Endothelial cell of umbilical vein (primary cell): ENCODE data around the gene APBA2. TPM values are rescaled to one million over a fixed set of nuclear protein-coding genes. Genes with fewer than 3 reads are reported as not detected.

Source experiments
- BruUV-seq: library from RNA; stranded (reverse); fragments of 400-500 nt; replicated peaks from 2 replicates; lab custom pipeline; 2021; lab: Mats Ljungman, UMichigan
- CTCF ChIA-PET: fragments of 300-600, 350-600 bp; sonication (Branson Sonifier 250); formaldehyde crosslinking; loops from one replicate; lab custom pipeline; 2021; ENCODE audit warnings: antibody characterized with exemption, inconsistent platforms; lab: Charles Lee
- POLR2A ChIA-PET: fragments of 300-600, 350-600 bp; sonication (Branson Sonifier 250); formaldehyde crosslinking; loops from one replicate; lab custom pipeline; 2021; ENCODE audit warnings: antibody characterized with exemption, inconsistent platforms; lab: Charles Lee
- DNase-seq: peaks from one replicate; pipeline ENCODE4 v3.0.0-alpha.2; 2011; ENCODE audit warnings: low read depth, low spot score
- FAIRE-seq: peaks from 2 replicates; lab custom pipeline; 2011; peaks lifted over from hg19 to GRCh38; lab: Jason Lieb, UNC
- H2AFZ ChIP-seq: 2 replicates; pipeline ENCODE4 v1.6.0; 2012; ENCODE audit warnings: low read depth, low read length, control low read depth, inconsistent platforms
- H3K27ac ChIP-seq: 2 replicates; pipeline ENCODE4 v1.5.1; 2011; ENCODE audit warnings: low read depth, mild to moderate bottlenecking, control low read depth, low read length, moderate library complexity; ENCODE audit not compliant: insufficient read depth
- H3K27me3 ChIP-seq, 2 experiments: 2 replicates each; pipeline versions ENCODE4 v1.6.0 to v1.6.1; 2011; ENCODE audit warnings: low read length in 2 of 2, mixed read lengths in 1 of 2; ENCODE audit not compliant: control insufficient read depth in 2 of 2, insufficient read depth in 2 of 2
- H3K36me3 ChIP-seq, 2 experiments: 2 replicates in 1 of 2; 3 replicates in 1 of 2; pipeline ENCODE4 v1.5.1; 2011; ENCODE audit warnings: low read length in 2 of 2, mild to moderate bottlenecking in 1 of 2, moderate library complexity in 1 of 2; ENCODE audit not compliant: control insufficient read depth in 2 of 2, insufficient read depth in 2 of 2; ENCODE audit errors: extremely low read depth in 1 of 2
- H3K4me1 ChIP-seq: 3 replicates; pipeline ENCODE4 v1.5.1; 2011; ENCODE audit warnings: mild to moderate bottlenecking, low read length; ENCODE audit not compliant: control insufficient read depth, insufficient read depth; ENCODE audit errors: extremely low read depth
- H3K4me2 ChIP-seq: 2 replicates; pipeline ENCODE4 v1.6.1; 2011; ENCODE audit warnings: low read length, control low read depth, mixed read lengths; ENCODE audit not compliant: insufficient read depth
- H3K4me3 ChIP-seq, 3 experiments: fragments of 200-600 bp in 1 of 3; sonication (generic), shearing (Covaris generic) in 1 of 3; replicated peaks in 1 of 3; 2 replicates each; pipeline ENCODE4 v1.5.1; 2011 to 2016; ENCODE audit warnings: control low read depth in 3 of 3, low read length in 3 of 3, mild to moderate bottlenecking in 2 of 3, inconsistent platforms in 1 of 3, low read depth in 1 of 3, moderate library complexity in 1 of 3; ENCODE audit not compliant: insufficient read depth in 1 of 3
- H3K79me2 ChIP-seq: 2 replicates; pipeline ENCODE4 v1.6.0; 2012; ENCODE audit warnings: low read length, inconsistent platforms; ENCODE audit not compliant: control insufficient read depth, insufficient read depth
- H3K9ac ChIP-seq: replicated peaks from 2 replicates; pipeline ENCODE3; 2011; ENCODE audit warnings: low read length, control low read depth; ENCODE audit not compliant: insufficient read depth; ENCODE audit errors: extremely low read depth
- H3K9me1 ChIP-seq: replicated peaks from 3 replicates; pipeline ENCODE4 v1.6.0; 2011; ENCODE audit warnings: mild to moderate bottlenecking, low read length; ENCODE audit not compliant: control insufficient read depth, insufficient read depth; ENCODE audit errors: extremely low read depth
- H3K9me3 ChIP-seq: replicated peaks from 2 replicates; pipeline ENCODE4 v1.5.1; 2012; ENCODE audit warnings: low read length, inconsistent platforms; ENCODE audit not compliant: control insufficient read depth, insufficient read depth
- H4K20me1 ChIP-seq: replicated peaks from 2 replicates; pipeline ENCODE3; 2011; ENCODE audit warnings: mild to moderate bottlenecking, low read length; ENCODE audit not compliant: control insufficient read depth, insufficient read depth; ENCODE audit errors: extremely low read depth
- CTCF ChIP-seq, 2 donors: IDR thresholded peaks; 1 replicate in 1 of 2; 2 replicates in 1 of 2; pipeline ENCODE4 v1.5.1; 2011; ENCODE audit warnings: low read length in 2 of 2, mild to moderate bottlenecking in 2 of 2, moderate library complexity in 2 of 2, control low read depth in 1 of 2, inconsistent platforms in 1 of 2, low read depth in 1 of 2; ENCODE audit not compliant: insufficient read depth in 1 of 2; ENCODE audit errors: extremely low read depth in 1 of 2
- EZH2 ChIP-seq: IDR thresholded peaks from 2 replicates; pipeline ENCODE4 v1.6.1; 2012; ENCODE audit warnings: borderline replicate concordance, low read depth, mild to moderate bottlenecking, moderate library complexity, low read length, inconsistent platforms; ENCODE audit not compliant: severe bottlenecking
- FOS ChIP-seq: IDR thresholded peaks from 2 replicates; pipeline ENCODE4 v1.6.1; 2011; ENCODE audit warnings: mild to moderate bottlenecking, low read length, moderate library complexity, borderline replicate concordance; ENCODE audit not compliant: insufficient read depth
- MYC ChIP-seq: IDR thresholded peaks from one replicate; pipeline ENCODE4 v1.6.1; 2011; ENCODE audit warnings: mild to moderate bottlenecking, low read depth, low read length
- dilution Hi-C: fragments of 300-500 bp; cut with MboI; formaldehyde crosslinking; loops from one replicate; pipeline ENCODE4 v1.15.0; 2019; ENCODE audit warnings: low sequenced_read_pairs; ENCODE audit not compliant: extremely low pct_ligation_motif_present
- intact Hi-C: fragments of 100-400 bp; cut with micrococcal nuclease; formaldehyde crosslinking; loops from one replicate; pipeline ENCODE4 v1.10.0; 2022
- polyA plus RNA-seq, 4 experiments: library from polyadenylated mRNA; depleted of rRNA in 3 of 4; stranded (reverse) in 3 of 4; unstranded in 1 of 4; fragments of >200 nt; gene quantifications; 2 replicates each; pipeline versions ENCODE4 v1.2.1 to v1.2.3, GENCODE V29; 2011 to 2012; ENCODE audit warnings: missing spikeins in 1 of 4
- total RNA-seq: library from RNA; stranded (reverse); gene quantifications from 2 replicates; pipeline ENCODE4 v1.2.3, GENCODE V29; 2021

Gene APBA2
- total and polyA plus RNA-seq, 2 donors (not counting 3 experiments of a cell fraction or from before 2014, with no cell fraction given), result 5.7 to 11.1 TPM

GRCh38 chr15:28982886-28983285 is 97.1 kb downstream of the APBA2 start:
- intact Hi-C loops (no loop called here), dilution Hi-C loops (no loop called here)
- no peak overlapping the region for H3K4me2 ChIP-seq
- H3K9me3 ChIP-seq, result no peaks in the 10 kb centered on the region
- no peak overlapping the region for H3K9ac ChIP-seq
- no peaks in the 10 kb centered on the region for H3K79me2 ChIP-seq
- no TSS peak for BruUV-seq
- DNase-seq, result no peak
- H3K9me1 ChIP-seq, result no peaks in the 10 kb centered on the region
- no peaks in the 10 kb centered on the region for H3K36me3 ChIP-seq
- H3K27ac ChIP-seq, result no peak overlapping the region
- TF ChIP-seq MYC, result no peak
- no peak for TF ChIP-seq EZH2
- TF ChIP-seq FOS, result no peak
- no peak for TF ChIP-seq CTCF (IDR thresholded peaks at IDR 0.05; ENCODE audit: extremely low read depth in 1 of 2, insufficient read depth in 1 of 2, low read depth in 1 of 2, low read length in 2 of 2)
- H3K27me3 ChIP-seq, result no peaks in the 10 kb centered on the region
- H4K20me1 ChIP-seq, result no peaks in the 10 kb centered on the region
- H2AFZ ChIP-seq, result no peak overlapping the region
- H3K4me1 ChIP-seq, result no peaks in the 10 kb centered on the region
- no peak for FAIRE-seq
- ChIA-PET POLR2A (no interaction called here), CTCF (interaction anchor here (0.8 kb wide), 1 partner anchor 8 kb away, joined by 3 read pairs; no protein-coding TSS in a partner anchor)
- no peak overlapping the region for H3K4me3 ChIP-seq
